Measurements from ENCODE around the gene CALML6.
"Not testable (repeated sequence)": the region's sequence is repeated elsewhere in the genome, so short reads cannot be mapped to it uniquely, and the experiment has no call there.

Gene CALML6

GRCh38 chr1:1926886-1927660 lies 12.0 kb downstream of the CALML6 start:
- DNase-seq: no peak

GRCh38 chr1:1927751-1928150 lies 12.7 kb downstream of the CALML6 start:
- no peak for DNase-seq

GRCh38 chr1:1928231-1929101 lies 13.4 kb downstream of the CALML6 start:
- no peak for DNase-seq

- no peak for DNase-seq
Measured at GRCh38 chr1:1929102-1929638, 14.1 kb downstream of the CALML6 start.

GRCh38 chr1:1929639-1930545 lies 14.8 kb downstream of the CALML6 start:
- DNase-seq: no peak

- DNase-seq: not testable (repeated sequence)
Measured at GRCh38 chr1:1934848-1935247, 19.8 kb downstream of the CALML6 start.

GRCh38 chr1:1937061-1937460 lies 22.0 kb downstream of the CALML6 start:
- no peak for DNase-seq

GRCh38 chr1:1937549-1938275 lies 22.7 kb downstream of the CALML6 start:
- no peak for DNase-seq

- DNase-seq: no peak
Measured at GRCh38 chr1:1938276-1938573, 23.2 kb downstream of the CALML6 start.

- DNase-seq: no peak
Measured at GRCh38 chr1:1938613-1939295, 23.7 kb downstream of the CALML6 start.

GRCh38 chr1:1939296-1940122 lies 24.4 kb downstream of the CALML6 start:
- DNase-seq: no peak

GRCh38 chr1:1940123-1940425 lies 25.0 kb downstream of the CALML6 start:
- no peak for DNase-seq

GRCh38 chr1:1941211-1941841 lies 26.3 kb downstream of the CALML6 start:
- no peak for DNase-seq

- DNase-seq: no peak
Measured at GRCh38 chr1:1941868-1942752, 27.1 kb downstream of the CALML6 start.

- no peak for DNase-seq
Measured at GRCh38 chr1:1942753-1943656, 27.9 kb downstream of the CALML6 start.

GRCh38 chr1:1943834-1944570 lies 28.9 kb downstream of the CALML6 start:
- no peak for DNase-seq

- DNase-seq: no peak
Measured at GRCh38 chr1:1945782-1946393, 30.8 kb downstream of the CALML6 start.
